GM12878 (cell line): ENCODE results near the gene MORN2.

Source experiments
- CBX3 ChIP-seq: fragments of 200-600 bp; sonication (generic); IDR thresholded peaks from 2 replicates; pipeline ENCODE4 v1.6.1; 2016; ENCODE audit warnings: low read depth, borderline replicate concordance
- CHD1 ChIP-seq: IDR thresholded peaks from 2 replicates; pipeline ENCODE4 v1.6.1; 2012; ENCODE audit warnings: low read depth, low read length, improper control_type of control experiment
- CHD2 ChIP-seq: IDR thresholded peaks from 2 replicates; pipeline ENCODE4 v1.6.1; 2011; ENCODE audit warnings: low read depth, low read length, improper control_type of control experiment, borderline replicate concordance
- CTCF ChIP-seq, 3 experiments: IDR thresholded peaks in 2 of 3; conservative IDR thresholded peaks in 1 of 3; 2 replicates each; pipeline ENCODE4 v1.5.1; 2011; ENCODE audit warnings: low read depth in 3 of 3, low read length in 3 of 3, mild to moderate bottlenecking in 3 of 3, control low read depth in 2 of 3, moderate library complexity in 2 of 3, inconsistent platforms in 1 of 3, mixed read lengths in 1 of 3; ENCODE audit not compliant: control insufficient read depth in 2 of 3, insufficient read depth in 1 of 3; ENCODE audit errors: extremely low read depth in 1 of 3
- E2F8 ChIP-seq: fragments of 450-650 bp; IDR thresholded peaks from 2 replicates; pipeline ENCODE4 v1.6.1; 2018; ENCODE audit warnings: mild to moderate bottlenecking, low read depth, moderate library complexity; ENCODE audit not compliant: partially characterized antibody
- EP300 ChIP-seq, 2 experiments: fragments of 150-350 bp in 1 of 2; IDR thresholded peaks; 2 replicates each; pipeline ENCODE4 v1.6.1; 2011 to 2012; ENCODE audit warnings: low read depth in 2 of 2, low read length in 2 of 2, borderline replicate concordance in 1 of 2, improper control_type of control experiment in 1 of 2, inconsistent platforms in 1 of 2; ENCODE audit not compliant: control insufficient read depth in 1 of 2
- EZH2 ChIP-seq: IDR thresholded peaks from 2 replicates; pipeline ENCODE4 v1.6.1; 2012; ENCODE audit warnings: low read depth, mild to moderate bottlenecking, control low read depth, inconsistent platforms, low read length, borderline replicate concordance; ENCODE audit not compliant: control insufficient read depth
- HSF1 ChIP-seq: fragments of 150-350 bp; IDR thresholded peaks from 2 replicates; pipeline ENCODE4 v1.6.1; 2014; ENCODE audit warnings: mild to moderate bottlenecking, low read depth, low read length
- POLR2A ChIP-seq: IDR thresholded peaks from 2 replicates; pipeline ENCODE4 v1.6.1; 2011; ENCODE audit warnings: low read depth, mild to moderate bottlenecking, low read length
- ZNF592 ChIP-seq: fragments of 450-650 bp; IDR thresholded peaks from 2 replicates; pipeline ENCODE4 v1.6.1; 2017; ENCODE audit warnings: mild to moderate bottlenecking, moderate library complexity
- TF ChIP-seq, protein P1 (sequence below): fragments of 450-650 bp; IDR thresholded peaks from 2 replicates; pipeline ENCODE4 v1.6.1; 2017; ENCODE audit warnings: mild to moderate bottlenecking

GRCh38 chr2:38900726-38901125 is 24.9 kb downstream of the MORN2 start:
- TF ChIP-seq EZH2 (no peak), ZNF592 (no peak), EP300 (IDR thresholded peaks at IDR 0.05; ENCODE audit: borderline replicate concordance in 1 of 2, control insufficient read depth in 1 of 2, low read depth in 2 of 2, low read length in 2 of 2) (no peak), CHD2 (no peak), POLR2A (no peak), CTCF (IDR thresholded peaks at IDR 0.05 in 2 of 3, conservative IDR thresholded peaks at IDR 0.05 in 1 of 3; ENCODE audit: control insufficient read depth in 2 of 3, extremely low read depth in 1 of 3, insufficient read depth in 1 of 3, low read depth in 3 of 3, low read length in 3 of 3) (no peak), E2F8 (no peak), HSF1 (no peak), CBX3 (no peak), CHD1 (no peak)
- TF ChIP-seq, protein P1, sequence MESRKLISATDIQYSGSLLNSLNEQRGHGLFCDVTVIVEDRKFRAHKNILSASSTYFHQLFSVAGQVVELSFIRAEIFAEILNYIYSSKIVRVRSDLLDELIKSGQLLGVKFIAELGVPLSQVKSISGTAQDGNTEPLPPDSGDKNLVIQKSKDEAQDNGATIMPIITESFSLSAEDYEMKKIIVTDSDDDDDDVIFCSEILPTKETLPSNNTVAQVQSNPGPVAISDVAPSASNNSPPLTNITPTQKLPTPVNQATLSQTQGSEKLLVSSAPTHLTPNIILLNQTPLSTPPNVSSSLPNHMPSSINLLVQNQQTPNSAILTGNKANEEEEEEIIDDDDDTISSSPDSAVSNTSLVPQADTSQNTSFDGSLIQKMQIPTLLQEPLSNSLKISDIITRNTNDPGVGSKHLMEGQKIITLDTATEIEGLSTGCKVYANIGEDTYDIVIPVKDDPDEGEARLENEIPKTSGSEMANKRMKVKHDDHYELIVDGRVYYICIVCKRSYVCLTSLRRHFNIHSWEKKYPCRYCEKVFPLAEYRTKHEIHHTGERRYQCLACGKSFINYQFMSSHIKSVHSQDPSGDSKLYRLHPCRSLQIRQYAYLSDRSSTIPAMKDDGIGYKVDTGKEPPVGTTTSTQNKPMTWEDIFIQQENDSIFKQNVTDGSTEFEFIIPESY = no peak
